Stimulated activated CD4-positive, alpha-beta T cell treated with anti-CD3 and anti-CD28 coated beads, Interleukin-1b, Interleukin-23, amount 100 ng/mL, for 4 hours (primary cell): ENCODE data around the gene IL17F.
A peak's percentile ranks its signal among the peaks of the same experiment; 100 is the strongest.

Experiments
- DNase-seq, 2 donors: peaks; one replicate each; pipeline ENCODE4 v3.0.0-alpha.2; 2020; ENCODE audit warnings: low read depth in 2 of 2

Gene IL17F

GRCh38 chr6:52244400-52244799 lies at the start of gene IL17F:
Gene IL17F (minus strand): TSS chr6:52244500. CDS start chr6:52244429, 71 bp downstream.
- DNase-seq = no peak

- no peak for DNase-seq
Measured at GRCh38 chr6:52293067-52293466, 48.8 kb upstream of the IL17F start.

GRCh38 chr6:52288841-52289240 lies 44.5 kb upstream of the IL17F start:
- no peak for DNase-seq

GRCh38 chr6:52288216-52288615 lies 43.9 kb upstream of the IL17F start:
- DNase-seq = no peak

- DNase-seq = peak; percentile 43 to 51
Measured at GRCh38 chr6:52286798-52287432, 42.6 kb upstream of the IL17F start.

- no peak for DNase-seq
Measured at GRCh38 chr6:52285177-52286068, 41.1 kb upstream of the IL17F start.

GRCh38 chr6:52284460-52285176 lies 40.3 kb upstream of the IL17F start, which contains the start of gene MCM3:
Gene MCM3 (minus strand): TSS chr6:52284742. CDS start chr6:52284674, 68 bp downstream.
- peak; percentile 80 to 86 for DNase-seq

- peak in 1 of 2 donors; percentile 29 for DNase-seq
Measured at GRCh38 chr6:52284131-52284459, 39.8 kb upstream of the IL17F start.

- no peak for DNase-seq
Measured at GRCh38 chr6:52283111-52283510, 38.8 kb upstream of the IL17F start.

GRCh38 chr6:52276130-52276529 lies 31.8 kb upstream of the IL17F start:
- no peak for DNase-seq

GRCh38 chr6:52271852-52272460 lies 27.7 kb upstream of the IL17F start:
- DNase-seq = no peak

- DNase-seq = peak; percentile 51 to 52
Measured at GRCh38 chr6:52263709-52264540, 19.6 kb upstream of the IL17F start.

- DNase-seq = no peak
Measured at GRCh38 chr6:52262620-52263344, 18.5 kb upstream of the IL17F start.

- no peak for DNase-seq
Measured at GRCh38 chr6:52261229-52261628, 16.9 kb upstream of the IL17F start.

- DNase-seq = no peak
Measured at GRCh38 chr6:52260634-52261033, 16.3 kb upstream of the IL17F start.

GRCh38 chr6:52255434-52255833 lies 11.1 kb upstream of the IL17F start:
- DNase-seq = no peak

- no peak for DNase-seq
Measured at GRCh38 chr6:52254731-52255378, 10.6 kb upstream of the IL17F start.

- peak in 1 of 2 donors; percentile 8 for DNase-seq
Measured at GRCh38 chr6:52253494-52253893, 9.2 kb upstream of the IL17F start.

- no peak for DNase-seq
Measured at GRCh38 chr6:52251113-52251512, 6.8 kb upstream of the IL17F start.

GRCh38 chr6:52249078-52249477 lies 4.8 kb upstream of the IL17F start:
- DNase-seq = no peak
